Uterus (tissue), 4 donors: ENCODE results near the gene MCTP1. TPM values are rescaled to one million over a fixed set of nuclear protein-coding genes. Genes with fewer than 3 reads are reported as not detected.
"Not testable (repeated sequence)": the region's sequence is repeated elsewhere in the genome, so short reads cannot be mapped to it uniquely, and the experiment has no call there.

Experiments used
- DNase-seq, 2 donors: peaks; one replicate each; pipeline ENCODE4 v3.0.0-alpha.2; 2019 to 2020
- H3K27ac ChIP-seq, 2 donors: fragments of 200-600 bp; sonication (generic); 1 replicate in 1 of 2; 2 replicates in 1 of 2; pipeline ENCODE4 v1.5.1; 2016 to 2018
- H3K27me3 ChIP-seq, 2 donors: fragments of 200-600 bp; sonication (generic); one replicate each; pipeline ENCODE4 v1.5.1; 2018 to 2019; ENCODE audit warnings: control low read depth in 1 of 2
- H3K36me3 ChIP-seq, 2 donors: fragments of 200-600 bp; sonication (generic); one replicate each; pipeline ENCODE4 v1.5.1; 2019; ENCODE audit warnings: control low read depth in 1 of 2
- H3K4me1 ChIP-seq, 2 donors: fragments of 200-600 bp; sonication (generic); one replicate each; pipeline ENCODE4 v1.5.1; 2018 to 2019; ENCODE audit warnings: control low read depth in 1 of 2
- H3K4me3 ChIP-seq, 2 donors: fragments of 200-600 bp; sonication (generic); 1 replicate in 1 of 2; 2 replicates in 1 of 2; pipeline ENCODE4 v1.5.1; 2018 to 2019; ENCODE audit warnings: mild to moderate bottlenecking in 1 of 2
- H3K9me3 ChIP-seq, 2 donors: fragments of 200-600 bp; sonication (generic); one replicate each; pipeline ENCODE4 v1.5.1; 2019; ENCODE audit warnings: control low read depth in 1 of 2
- CTCF ChIP-seq, 4 experiments: fragments of 200-600 bp in 2 of 4; fragments of 450-650 bp in 2 of 4; sonication (generic) in 2 of 4; IDR thresholded peaks; one replicate each; pipeline ENCODE4 v1.5.1; 2016 to 2019; ENCODE audit warnings: antibody characterized with exemption in 4 of 4, mild to moderate bottlenecking in 2 of 4, moderate library complexity in 1 of 4
- POLR2A ChIP-seq, 2 donors: fragments of 450-650 bp; IDR thresholded peaks; one replicate each; pipeline ENCODE4 v1.6.1; 2016; ENCODE audit warnings: antibody characterized with exemption in 2 of 2, mild to moderate bottlenecking in 1 of 2, moderate library complexity in 1 of 2
- intact Hi-C: fragments of 100-400 bp; cut with DNase I; formaldehyde crosslinking; loops from one replicate; pipeline ENCODE4 v1.15.1; 2023; ENCODE audit warnings: low total_unique reads
- total RNA-seq, 4 donors: library from RNA; depleted of rRNA in 3 of 4; stranded (reverse); fragments of >200 nt in 3 of 4; gene quantifications; one replicate each; pipeline versions ENCODE4 v1.1.0 to v1.2.4, GENCODE V29; 2014 to 2023
- donor health status: DM: yes; HTN: yes; CAD: no.

MCTP1 gene
- total RNA-seq, 4 donors from 2014 or later = 25.3 to 114 (median 27.6) TPM

DNA sequence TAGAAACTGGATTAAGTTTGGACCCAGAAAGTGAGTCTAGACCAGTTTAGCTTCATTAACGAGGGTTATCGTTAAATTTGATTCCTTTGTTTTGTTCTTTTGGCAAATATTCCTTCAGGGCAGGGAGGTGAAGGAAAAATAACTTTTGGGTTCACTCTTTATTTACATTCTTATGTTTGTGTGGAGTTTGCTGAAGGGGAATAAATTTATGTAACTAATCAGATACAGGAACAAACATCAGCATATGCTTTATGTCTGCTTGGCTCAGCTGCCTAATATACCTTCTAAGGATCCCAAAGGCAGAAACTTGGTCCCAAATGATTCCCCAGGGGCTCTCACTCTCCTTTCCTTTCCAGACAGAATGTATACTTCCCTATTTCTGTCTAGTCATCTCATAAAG, 132.4 kb downstream of the MCTP1 start:
- Histone ChIP-seq H3K4me3 (no peak overlapping the region), H3K36me3 (no peaks in the 10 kb centered on the region), H3K4me1 (no peaks in the 10 kb centered on the region), H3K9me3 (peaks cover 0 to 4% of the 10 kb centered on the region in 2 donors), H3K27ac (no peak overlapping the region), H3K27me3 (no peaks in the 10 kb centered on the region)
- DNase-seq = no peak
- no peak for TF ChIP-seq POLR2A (IDR thresholded peaks at IDR 0.05)
- TF ChIP-seq CTCF (IDR thresholded peaks at IDR 0.05) = no peak
- intact Hi-C loops = no loop called here

DNA sequence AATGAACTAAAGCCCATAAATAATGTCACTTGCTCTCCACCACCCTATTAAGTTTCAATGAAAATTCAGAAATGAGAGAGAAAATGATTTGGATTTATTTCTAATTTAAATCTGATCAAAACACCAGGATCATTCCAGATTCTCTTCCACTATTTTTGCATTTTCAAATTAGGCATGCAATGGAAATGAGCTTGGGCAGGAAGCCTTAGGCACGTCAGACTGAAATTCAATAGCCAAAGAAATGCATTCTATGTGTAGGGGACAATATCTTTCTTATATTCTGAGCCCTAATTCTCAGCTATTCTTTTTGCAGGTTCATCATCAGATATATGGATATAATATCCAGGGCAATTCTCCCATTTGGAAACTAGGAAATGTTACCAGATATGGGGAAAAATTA, 132.8 kb downstream of the MCTP1 start:
- Histone ChIP-seq H3K27me3 (no peaks in the 10 kb centered on the region), H3K27ac (no peak overlapping the region), H3K9me3 (peaks cover 0 to 6% of the 10 kb centered on the region in 2 donors), H3K4me3 (no peak overlapping the region), H3K4me1 (no peaks in the 10 kb centered on the region), H3K36me3 (no peaks in the 10 kb centered on the region)
- intact Hi-C loops = no loop called here
- DNase-seq = no peak
- TF ChIP-seq CTCF (IDR thresholded peaks at IDR 0.05) (no peak), POLR2A (IDR thresholded peaks at IDR 0.05) (no peak)

- no peaks in the 10 kb centered on the region for H3K4me1 ChIP-seq
- TF ChIP-seq POLR2A (IDR thresholded peaks at IDR 0.05) (no peak), CTCF (IDR thresholded peaks at IDR 0.05) (no peak)
- no peaks in the 10 kb centered on the region for H3K27me3 ChIP-seq
- intact Hi-C loops = no loop called here
- peaks cover 0 to 6% of the 10 kb centered on the region in 2 donors for H3K9me3 ChIP-seq
- no peak overlapping the region for H3K4me3 ChIP-seq
- DNase-seq = no peak
- no peaks in the 10 kb centered on the region for H3K36me3 ChIP-seq
- H3K27ac ChIP-seq = no peak overlapping the region
Observed at GRCh38 chr5:95151694-95152093, 133.2 kb downstream of the MCTP1 start.

DNA sequence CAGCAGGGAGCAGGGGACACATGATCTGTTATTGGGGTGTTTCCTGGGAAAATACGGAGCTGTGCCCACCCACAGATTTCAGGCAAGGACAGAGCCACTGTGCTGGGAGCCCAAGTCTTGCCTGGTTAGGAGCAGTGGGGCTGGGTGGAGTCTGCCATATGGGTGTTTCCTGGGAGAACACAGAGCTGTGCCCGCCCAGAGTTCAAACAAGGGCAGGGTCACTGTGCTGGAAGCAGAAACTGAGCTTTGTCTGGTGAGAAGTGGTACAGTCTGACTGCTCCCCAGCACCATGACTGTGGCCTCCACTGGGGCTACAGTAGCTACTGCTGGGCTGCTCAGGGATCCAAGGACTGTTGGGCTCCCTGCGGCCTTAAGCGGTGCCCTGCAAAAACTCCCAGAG, 135.5 kb downstream of the MCTP1 start:
- H3K4me3 ChIP-seq = no peak overlapping the region
- H3K27ac ChIP-seq = no peak overlapping the region
- H3K36me3 ChIP-seq = no peaks in the 10 kb centered on the region
- TF ChIP-seq CTCF (IDR thresholded peaks at IDR 0.05) (no peak), POLR2A (IDR thresholded peaks at IDR 0.05) (no peak)
- intact Hi-C loops = no loop called here
- H3K4me1 ChIP-seq = no peaks in the 10 kb centered on the region
- H3K9me3 ChIP-seq = peaks cover 0 to 6% of the 10 kb centered on the region in 2 donors
- no peaks in the 10 kb centered on the region for H3K27me3 ChIP-seq
- DNase-seq = no peak

- no peaks in the 10 kb centered on the region for H3K27me3 ChIP-seq
- H3K4me1 ChIP-seq = no peaks in the 10 kb centered on the region
- intact Hi-C loops = no loop called here
- no peak for DNase-seq
- H3K9me3 ChIP-seq = peaks cover 0 to 6% of the 10 kb centered on the region in 2 donors
- no peak for TF ChIP-seq POLR2A (IDR thresholded peaks at IDR 0.05)
- TF ChIP-seq CTCF (IDR thresholded peaks at IDR 0.05) = no peak
- H3K36me3 ChIP-seq = no peaks in the 10 kb centered on the region
- H3K27ac ChIP-seq = no peak overlapping the region
- no peak overlapping the region for H3K4me3 ChIP-seq
Observed at GRCh38 chr5:95148453-95148852, 136.4 kb downstream of the MCTP1 start.

GRCh38 chr5:95143858-95144257, 141.0 kb downstream of the MCTP1 start:
- H3K36me3 ChIP-seq, H3K4me3 ChIP-seq, DNase-seq, intact Hi-C loops, H3K4me1 ChIP-seq, H3K27me3 ChIP-seq, H3K9me3 ChIP-seq, H3K27ac ChIP-seq: not testable (repeated sequence)
